GM21526 (cell line): ENCODE data around the gene POLG.

Experiments
- ATAC-seq: cut with Tn5 transposase; IDR thresholded peaks from one replicate; pipeline ENCODE4 v1.9.1; 2021; ENCODE audit warnings: moderate library complexity; ENCODE audit not compliant: unreplicated experiment, low FRiP score

Gene POLG

GRCh38 chr15:89328398-89329254 is 6.0 kb downstream of the POLG start:
- ATAC-seq, result no peak

DNA sequence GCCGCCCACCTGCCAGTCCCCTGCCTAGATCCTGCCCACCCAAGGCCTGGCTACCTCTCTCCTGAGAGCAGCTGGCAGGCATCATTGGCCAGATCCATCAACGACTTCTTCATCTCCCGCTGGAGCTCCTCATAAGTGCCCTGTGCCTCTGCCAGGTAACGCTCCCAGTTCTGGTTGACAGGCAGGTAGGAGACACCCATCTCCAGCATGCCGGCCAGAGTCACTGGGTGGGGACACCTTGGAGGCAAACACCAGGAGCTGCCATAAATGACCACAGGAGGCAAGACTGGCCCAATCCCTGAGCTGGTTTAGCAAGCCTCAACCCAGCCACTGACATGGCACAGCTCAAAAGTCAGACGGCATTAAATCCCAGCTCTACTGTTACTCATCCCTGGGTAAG is 7.5 kb downstream of the POLG start:
- no peak for ATAC-seq

DNA sequence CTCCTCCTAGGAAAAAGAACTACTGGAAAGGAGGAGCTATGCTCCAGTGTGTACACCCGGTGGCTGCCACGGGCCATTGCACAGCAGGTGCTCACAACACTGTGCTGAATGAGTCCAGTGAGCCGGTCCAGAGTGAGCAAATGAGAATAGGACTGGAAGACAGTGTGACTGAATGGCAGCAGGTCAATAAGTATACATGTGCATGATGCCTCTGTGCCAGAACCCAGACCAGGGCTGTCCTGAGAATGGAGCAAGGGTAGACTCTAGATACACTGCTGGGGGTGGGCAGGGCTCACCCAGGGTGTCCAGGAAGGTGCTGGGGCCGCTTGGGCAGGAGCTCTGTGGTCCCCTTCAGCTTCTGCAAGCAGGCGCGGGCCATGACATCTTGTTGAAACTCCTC is 8.3 kb downstream of the POLG start:
- no peak for ATAC-seq

- no peak for ATAC-seq
Observed at GRCh38 chr15:89325039-89325803, 9.4 kb downstream of the POLG start.

- ATAC-seq, result no peak
Observed at GRCh38 chr15:89323825-89324224, 10.8 kb downstream of the POLG start.

GRCh38 chr15:89322822-89323221 is 11.8 kb downstream of the POLG start:
- ATAC-seq, result no peak

DNA sequence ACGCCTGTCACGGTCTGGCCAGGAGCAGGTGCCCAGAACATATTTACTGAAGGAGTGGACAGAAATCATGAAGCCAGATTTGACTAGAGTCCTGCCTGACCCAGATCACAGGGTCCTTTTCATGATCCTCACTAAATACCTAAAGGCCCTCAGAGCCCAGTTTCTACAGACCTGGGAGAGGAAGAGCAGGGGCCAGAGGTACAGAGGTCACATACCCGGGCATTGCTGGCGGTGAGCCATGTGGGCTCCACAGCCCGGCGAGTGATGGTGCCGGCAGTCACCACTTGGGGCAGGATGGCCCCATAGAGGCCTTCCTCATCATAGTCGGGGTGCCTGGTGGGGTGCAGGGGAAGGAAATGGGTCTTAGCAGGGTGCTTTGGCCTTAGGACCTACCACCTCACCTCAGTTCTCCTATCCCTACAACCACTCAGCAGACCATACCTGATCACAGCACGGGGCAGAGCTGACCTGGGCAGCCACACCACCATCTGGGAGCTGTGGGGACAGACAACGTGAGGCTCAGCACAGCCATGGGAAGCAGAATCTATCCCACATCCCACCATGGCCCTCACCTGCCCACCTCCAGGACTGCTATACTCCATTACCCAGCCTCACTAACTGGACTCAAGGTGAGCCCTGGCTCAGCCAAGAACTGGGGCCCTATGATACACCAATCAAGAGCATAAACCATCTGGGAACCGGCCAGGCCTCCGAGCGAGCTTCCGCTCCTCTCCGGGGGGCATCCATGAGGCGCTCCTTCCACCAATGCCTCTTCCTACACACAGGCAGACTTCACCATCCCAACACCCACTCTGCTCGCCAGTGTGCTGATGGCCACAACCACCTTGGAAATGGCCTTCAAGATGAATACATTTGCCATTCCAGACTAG is 12.9 kb downstream of the POLG start:
- no peak for ATAC-seq

- ATAC-seq, result no peak
Observed at GRCh38 chr15:89320200-89320599, 14.4 kb downstream of the POLG start.

DNA sequence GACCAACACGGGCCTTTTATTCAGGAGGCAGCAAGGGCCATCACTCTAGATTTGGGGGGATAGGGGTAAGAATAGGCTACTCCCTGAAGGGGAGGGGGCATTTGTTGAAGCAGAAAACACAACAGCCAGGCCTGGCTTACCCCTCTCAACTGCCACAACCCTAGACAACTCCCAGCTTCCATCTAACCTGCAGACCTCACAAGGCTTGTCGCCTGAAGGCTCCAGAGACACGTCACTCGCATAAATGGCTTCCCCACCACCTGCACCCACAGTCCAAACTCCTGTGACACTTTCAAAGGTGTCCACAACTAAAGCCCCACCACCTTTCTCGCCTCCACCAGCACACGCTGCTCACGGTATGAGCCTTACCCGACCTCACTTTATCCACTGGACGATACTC is 14.9 kb downstream of the POLG start:
- no peak for ATAC-seq

DNA sequence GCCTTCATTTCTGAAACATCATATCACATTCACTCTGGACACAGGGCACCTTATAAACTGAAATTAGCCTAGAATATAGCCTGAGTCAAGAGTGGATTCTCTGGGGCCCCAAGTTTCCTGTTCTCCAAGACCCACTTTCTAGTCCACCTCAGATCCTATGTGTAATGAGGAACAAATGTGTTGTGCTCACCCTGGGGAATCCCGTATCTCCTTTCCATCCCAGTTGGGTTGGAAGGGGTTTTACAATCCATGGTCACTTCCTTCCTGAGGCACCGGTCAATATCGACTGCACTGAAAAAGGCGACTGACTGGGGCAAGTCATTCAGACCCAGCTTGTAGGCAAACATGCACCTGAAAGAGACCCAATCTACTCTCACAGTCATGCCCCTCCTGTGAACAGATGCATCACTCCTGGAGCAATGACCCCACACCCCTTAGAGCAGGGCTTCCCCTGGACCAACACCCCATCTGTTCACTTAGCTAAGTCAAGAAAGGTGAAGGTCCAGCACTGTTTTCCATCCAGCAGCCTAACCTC is 17.4 kb downstream of the POLG start:
- no peak for ATAC-seq

- no peak for ATAC-seq
Observed at GRCh38 chr15:89316504-89316903, 18.1 kb downstream of the POLG start.

DNA sequence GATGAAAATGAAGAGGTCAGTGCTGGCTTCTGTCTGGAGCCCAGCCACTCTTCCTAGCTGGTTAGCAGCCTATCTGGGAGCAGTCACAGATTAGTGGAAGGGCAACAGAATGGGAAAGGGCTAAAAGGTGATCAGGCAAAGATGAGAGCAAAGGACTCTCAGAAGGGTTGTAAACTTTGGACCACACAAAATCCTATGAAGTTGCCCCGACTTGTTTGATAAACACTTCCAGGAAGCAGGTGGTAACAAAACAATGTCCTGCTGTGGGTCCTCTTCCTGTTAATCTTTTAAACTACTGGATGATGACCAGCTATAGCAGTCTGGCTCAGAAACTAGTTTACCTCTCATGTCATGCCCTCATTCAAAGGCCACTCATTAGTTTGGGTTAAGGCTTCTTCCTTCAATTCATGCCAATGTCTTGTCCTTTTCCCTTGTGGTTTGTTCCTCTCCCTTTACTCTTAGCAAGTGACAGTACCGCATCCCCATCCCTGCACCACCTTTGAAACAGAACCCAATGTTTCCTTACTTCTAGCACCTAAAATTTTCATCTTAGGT is 19.2 kb downstream of the POLG start:
- ATAC-seq, result no peak

DNA sequence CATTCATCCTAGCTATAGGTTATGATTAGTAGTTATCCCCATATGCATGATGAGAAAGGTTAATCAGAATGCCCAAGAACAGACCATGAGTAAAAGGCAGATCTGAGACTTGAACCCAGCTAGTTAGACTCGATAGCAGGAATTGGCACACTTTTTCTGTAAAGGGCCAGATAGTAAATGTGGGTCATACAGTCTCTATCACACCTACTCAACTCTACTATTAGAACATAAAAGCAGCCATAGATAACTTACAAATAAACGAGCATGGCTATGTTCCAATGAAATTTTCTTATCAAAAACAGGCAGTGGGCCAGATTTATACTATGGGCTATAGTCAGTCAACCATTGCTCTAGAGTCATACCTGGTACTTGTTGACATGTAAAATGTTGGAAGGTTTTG is 24.6 kb downstream of the POLG start:
- ATAC-seq, result no peak

GRCh38 chr15:89308236-89308635 is 26.4 kb downstream of the POLG start:
- no peak for ATAC-seq

DNA sequence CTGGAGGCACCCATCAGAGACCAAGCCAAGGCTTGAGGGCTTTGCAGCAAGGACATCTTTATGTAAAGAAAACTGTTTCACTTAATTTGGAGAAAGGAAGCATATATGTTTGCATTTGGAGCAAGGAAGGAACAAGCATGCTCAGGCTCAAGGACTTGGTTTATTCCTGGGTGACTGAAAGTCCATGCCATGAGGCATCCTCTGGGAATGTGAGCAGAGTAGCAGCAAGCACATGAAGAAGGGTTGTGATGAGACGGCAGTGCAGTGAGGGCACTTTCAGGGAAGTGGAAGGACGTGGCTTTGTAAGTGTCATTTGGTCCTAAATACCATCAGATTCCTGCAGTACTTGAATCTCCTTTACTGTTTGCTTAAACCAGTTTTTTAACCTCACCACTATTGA is 26.8 kb downstream of the POLG start:
- ATAC-seq, result no peak

- no peak for ATAC-seq
Observed at GRCh38 chr15:89307046-89307587, 27.5 kb downstream of the POLG start.

- ATAC-seq, result no peak
Observed at GRCh38 chr15:89305395-89305794, 29.2 kb downstream of the POLG start.

DNA sequence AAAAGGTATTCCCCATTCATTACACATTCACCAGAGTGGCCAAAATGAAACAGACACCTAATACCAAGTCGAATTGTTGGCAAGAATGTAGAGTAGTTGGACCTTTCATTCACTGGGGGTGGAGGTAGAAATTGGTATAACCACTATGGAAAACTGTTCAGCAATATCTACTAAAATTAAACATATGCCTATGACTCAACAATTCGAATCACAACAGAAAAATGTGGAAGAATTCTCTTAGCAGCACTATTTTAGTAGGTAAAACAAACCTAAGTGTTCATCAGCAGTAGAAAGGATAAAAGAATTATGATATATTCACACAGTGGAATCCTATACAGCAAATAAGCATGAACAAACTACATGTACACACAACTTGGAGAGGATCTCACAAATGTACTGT is 30.6 kb downstream of the POLG start:
- no peak for ATAC-seq

DNA sequence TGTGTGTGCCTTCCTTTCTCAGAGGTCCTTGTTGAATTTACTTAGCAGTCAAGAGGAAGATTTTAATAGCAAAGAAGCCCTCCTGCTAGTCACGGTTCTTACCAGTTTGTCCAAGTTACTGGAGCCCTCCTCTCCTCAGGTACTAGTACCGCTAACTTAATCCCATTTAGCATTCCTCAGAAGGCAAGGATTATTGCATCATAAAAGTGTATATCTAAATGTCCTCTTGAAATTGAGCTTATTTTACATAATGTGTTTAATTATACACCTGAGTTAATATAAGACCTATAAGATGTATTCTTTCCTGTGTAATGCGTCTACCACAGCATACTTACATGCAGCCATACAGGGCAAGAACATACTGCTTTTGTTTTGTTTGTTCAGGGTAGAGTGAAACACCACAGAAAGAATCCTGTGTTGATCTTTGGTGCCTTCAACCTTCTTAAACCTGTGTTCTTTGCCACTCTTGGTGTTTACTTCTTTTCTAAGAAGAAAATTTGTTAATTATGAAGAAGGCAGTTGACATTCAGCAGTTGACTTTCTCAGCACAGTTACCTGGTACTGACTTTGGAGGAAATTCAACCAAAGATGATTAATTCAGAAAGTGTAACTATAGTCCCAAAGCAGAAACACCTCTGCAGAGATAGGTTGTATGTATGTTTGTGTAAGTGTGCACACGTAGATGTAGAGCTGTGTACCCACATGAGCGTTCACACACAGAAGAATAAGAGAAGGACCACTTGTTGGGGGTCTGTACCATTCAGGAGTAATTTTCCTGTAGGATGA is 33.1 kb downstream of the POLG start:
- no peak for ATAC-seq
